Right atrium auricular region (tissue), 2 donors: ENCODE data around the gene UPK1B. TPM values are rescaled to one million over a fixed set of nuclear protein-coding genes. Genes with fewer than 3 reads are reported as not detected.

Experiments
- DNase-seq: peaks from one replicate; pipeline ENCODE4 v3.0.0-alpha.2; 2019; ENCODE audit warnings: low spot score
- H3K27ac ChIP-seq, 2 donors: fragments of 200-600 bp; sonication (generic); 1 replicate in 1 of 2; 2 replicates in 1 of 2; pipeline ENCODE4 v1.5.1; 2016 to 2019
- H3K27me3 ChIP-seq, 2 donors: fragments of 200-600 bp; sonication (generic); one replicate each; pipeline versions ENCODE4 v1.5.1 to v1.6.0; 2017 to 2019
- H3K36me3 ChIP-seq: fragments of 200-600 bp; sonication (generic); one replicate; pipeline ENCODE4 v1.5.1; 2016
- H3K4me1 ChIP-seq, 2 donors: fragments of 200-600 bp; sonication (generic); one replicate each; pipeline versions ENCODE4 v1.5.1 to v1.6.0; 2017 to 2019
- H3K4me3 ChIP-seq, 2 donors: fragments of 200-600 bp; sonication (generic); 1 replicate in 1 of 2; 2 replicates in 1 of 2; pipeline ENCODE4 v1.5.1; 2017 to 2019; ENCODE audit warnings: mild to moderate bottlenecking in 1 of 2, moderate library complexity in 1 of 2
- H3K9me3 ChIP-seq, 2 donors: fragments of 200-600 bp; sonication (generic); one replicate each; pipeline ENCODE4 v1.5.1; 2019
- CTCF ChIP-seq, 2 donors: fragments of 200-600 bp; sonication (generic); IDR thresholded peaks; one replicate each; pipeline ENCODE4 v1.5.1; 2019; ENCODE audit warnings: antibody characterized with exemption in 2 of 2
- total RNA-seq, 2 donors: library from RNA; depleted of rRNA; stranded (reverse); fragments of >200 nt; gene quantifications; one replicate each; pipeline ENCODE4 v1.1.0, GENCODE V29; 2016

The UPK1B gene
- total RNA-seq, 2 donors from 2014 or later, result 5.2 to 19.1 TPM

- H3K4me1 ChIP-seq, result peaks cover 0 to 12% of the 10 kb centered on the region in 2 donors
- no peak overlapping the region for H3K27ac ChIP-seq
- no peak for DNase-seq
- no peaks in the 10 kb centered on the region for H3K27me3 ChIP-seq
- no peak overlapping the region for H3K4me3 ChIP-seq
- TF ChIP-seq CTCF (IDR thresholded peaks at IDR 0.05), result no peak
- no peaks in the 10 kb centered on the region for H3K9me3 ChIP-seq
- peaks cover 43% of the 10 kb centered on the region for H3K36me3 ChIP-seq
Observed at GRCh38 chr3:119211193-119211592, 37.8 kb downstream of the UPK1B start.

- DNase-seq, result no peak
- H3K27ac ChIP-seq, result no peak overlapping the region
- TF ChIP-seq CTCF (IDR thresholded peaks at IDR 0.05), result no peak
Observed at GRCh38 chr3:119211803-119212202, 38.4 kb downstream of the UPK1B start.

GRCh38 chr3:119219069-119219468, 45.7 kb downstream of the UPK1B start:
- Histone ChIP-seq H3K27me3 (no peaks in the 10 kb centered on the region), H3K27ac (no peak overlapping the region), H3K4me1 (no peaks in the 10 kb centered on the region), H3K9me3 (no peaks in the 10 kb centered on the region), H3K36me3 (peaks cover 76% of the 10 kb centered on the region), H3K4me3 (no peak overlapping the region)
- DNase-seq, result no peak
- TF ChIP-seq CTCF (IDR thresholded peaks at IDR 0.05), result no peak

More at GRCh38 chr3:119211803-119212202, 38.4 kb downstream of the UPK1B start:
- no peaks in the 10 kb centered on the region for H3K9me3 ChIP-seq
- no peak overlapping the region for H3K4me3 ChIP-seq
- peaks cover 47% of the 10 kb centered on the region for H3K36me3 ChIP-seq
- peaks cover 0 to 7% of the 10 kb centered on the region in 2 donors for H3K4me1 ChIP-seq
- no peaks in the 10 kb centered on the region for H3K27me3 ChIP-seq

GRCh38 chr3:119220198-119220597, 46.8 kb downstream of the UPK1B start:
- DNase-seq, result no peak
- TF ChIP-seq CTCF (IDR thresholded peaks at IDR 0.05), result no peak
- no peaks in the 10 kb centered on the region for H3K27me3 ChIP-seq
- no peaks in the 10 kb centered on the region for H3K4me1 ChIP-seq
- H3K9me3 ChIP-seq, result no peaks in the 10 kb centered on the region
- H3K4me3 ChIP-seq, result no peak overlapping the region
- no peak overlapping the region for H3K27ac ChIP-seq
- H3K36me3 ChIP-seq, result peaks cover 68% of the 10 kb centered on the region

- Histone ChIP-seq H3K4me1 (no peaks in the 10 kb centered on the region), H3K4me3 (no peak overlapping the region), H3K36me3 (peaks cover 66% of the 10 kb centered on the region), H3K27ac (no peak overlapping the region), H3K9me3 (no peaks in the 10 kb centered on the region), H3K27me3 (no peaks in the 10 kb centered on the region)
- no peak for DNase-seq
- TF ChIP-seq CTCF (IDR thresholded peaks at IDR 0.05), result no peak
Observed at GRCh38 chr3:119220970-119221667, 47.7 kb downstream of the UPK1B start.
